HepG2 (cell line): ENCODE results near the gene MAP3K9. TPM values are rescaled to one million over a fixed set of nuclear protein-coding genes. Genes with fewer than 3 reads are reported as not detected.

Experiments
- CTCF ChIP-seq: sonication (generic); formaldehyde crosslinking; IDR thresholded peaks from 2 replicates; pipeline ENCODE4 v1.5.0; 2020; ENCODE audit warnings: mild to moderate bottlenecking, missing genetic modification reagents, moderate library complexity
- ERF ChIP-seq: IDR thresholded peaks from 2 replicates; pipeline ENCODE4 v1.6.1; 2018; ENCODE audit warnings: missing biosample characterization, missing genetic modification reagents
- FOXK2 ChIP-seq: fragments of 450-650 bp; IDR thresholded peaks from 2 replicates; pipeline ENCODE4 v1.6.1; 2016
- HOXA7 ChIP-seq: sonication (generic); formaldehyde crosslinking; IDR thresholded peaks from 2 replicates; pipeline ENCODE4 v1.8.1; 2022; ENCODE audit warnings: mild to moderate bottlenecking, missing genetic modification reagents, moderate library complexity
- KLF11 ChIP-seq: IDR thresholded peaks from 2 replicates; pipeline ENCODE4 v1.6.1; 2016; ENCODE audit warnings: missing compliant biosample characterization
- MTA3 ChIP-seq: sonication (generic); formaldehyde crosslinking; IDR thresholded peaks from 2 replicates; pipeline ENCODE4 v1.4.0; 2020; ENCODE audit warnings: missing genetic modification reagents
- PAWR ChIP-seq: sonication (generic); formaldehyde crosslinking; IDR thresholded peaks from 2 replicates; pipeline ENCODE4 v1.4.0; 2020; ENCODE audit warnings: missing genetic modification reagents, mild to moderate bottlenecking, borderline replicate concordance
- SP2 ChIP-seq: sonication (generic); formaldehyde crosslinking; IDR thresholded peaks from 2 replicates; pipeline ENCODE4 v1.5.1; 2020; ENCODE audit warnings: mild to moderate bottlenecking, missing genetic modification reagents
- TFDP2 ChIP-seq: sonication (generic); formaldehyde crosslinking; IDR thresholded peaks from 2 replicates; pipeline ENCODE4 v1.4.0; 2020; ENCODE audit warnings: missing genetic modification reagents
- TSC22D2 ChIP-seq: sonication (generic); formaldehyde crosslinking; IDR thresholded peaks from 2 replicates; pipeline ENCODE4 v1.5.1; 2020; ENCODE audit warnings: missing genetic modification reagents, mild to moderate bottlenecking, borderline replicate concordance
- UBTF ChIP-seq: sonication (generic); formaldehyde crosslinking; IDR thresholded peaks from 2 replicates; pipeline ENCODE4 v1.4.0; 2020; ENCODE audit warnings: mild to moderate bottlenecking, missing genetic modification reagents
- YY1 ChIP-seq: IDR thresholded peaks from 2 replicates; pipeline ENCODE4 v1.6.1; 2011; ENCODE audit warnings: low read length, low read depth, moderate library complexity, mild to moderate bottlenecking; ENCODE audit not compliant: insufficient read depth, insufficient replicate concordance
- ZNF10 ChIP-seq: sonication (generic); formaldehyde crosslinking; IDR thresholded peaks from 2 replicates; pipeline ENCODE4 v1.4.0; 2020; ENCODE audit warnings: mild to moderate bottlenecking, low read depth, missing genetic modification reagents, borderline replicate concordance
- ZNF101 ChIP-seq: sonication (generic); formaldehyde crosslinking; IDR thresholded peaks from 2 replicates; pipeline ENCODE4 v1.4.0; 2020; ENCODE audit warnings: mild to moderate bottlenecking, low read depth, missing genetic modification reagents, borderline replicate concordance
- ZNF552 ChIP-seq: sonication (generic); formaldehyde crosslinking; IDR thresholded peaks from 2 replicates; pipeline ENCODE4 v1.9.0; 2022; ENCODE audit warnings: missing genetic modification reagents, mild to moderate bottlenecking, borderline replicate concordance
- ZNF780A ChIP-seq: sonication (generic); formaldehyde crosslinking; IDR thresholded peaks from 2 replicates; pipeline ENCODE4 v1.8.0; 2022; ENCODE audit warnings: mild to moderate bottlenecking, missing genetic modification reagents, moderate library complexity
- ZNF790 ChIP-seq: sonication (generic); formaldehyde crosslinking; IDR thresholded peaks from 2 replicates; pipeline ENCODE4 v1.8.0; 2022; ENCODE audit warnings: missing genetic modification reagents, mild to moderate bottlenecking, borderline replicate concordance
- ZSCAN30 ChIP-seq: sonication (generic); formaldehyde crosslinking; IDR thresholded peaks from 2 replicates; pipeline ENCODE4 v1.5.0; 2020; ENCODE audit warnings: mild to moderate bottlenecking, missing genetic modification reagents
- polyA plus RNA-seq, 8 experiments: library from polyadenylated mRNA; depleted of rRNA in 3 of 8; stranded (reverse) in 7 of 8; unstranded in 1 of 8; fragments of >200 nt; fragmentation: Illumina TruSeq in 4 of 8; extraction: Trizol in 4 of 8; gene quantifications; 2 replicates each; pipeline versions ENCODE4 v1.2.1 to v1.2.3, GENCODE V29; 2011 to 2016; ENCODE audit warnings: low read depth in 4 of 8, missing spikeins in 1 of 8, mixed read lengths in 1 of 8; ENCODE audit not compliant: insufficient read depth in 1 of 8
- total RNA-seq, 5 experiments: library from RNA; depleted of rRNA; stranded (reverse); fragments of >200 nt; fragmentation: Illumina TruSeq; extraction: Trizol; gene quantifications; 2 replicates each; pipeline ENCODE4 v1.2.3, GENCODE V29; 2016; ENCODE audit warnings: low read depth in 1 of 5
- TF ChIP-seq, protein P1 (sequence below): sonication (generic); formaldehyde crosslinking; IDR thresholded peaks from 2 replicates; pipeline ENCODE4 v1.4.0; 2020; ENCODE audit warnings: missing genetic modification reagents, mild to moderate bottlenecking, borderline replicate concordance
- TF ChIP-seq, protein P2 (sequence below): IDR thresholded peaks from 2 replicates; pipeline ENCODE4 v1.6.1; 2012; ENCODE audit warnings: inconsistent platforms

The MAP3K9 gene
- total and polyA plus RNA-seq, 2 of the 13 experiments (the other 11 are each of a cell fraction or from before 2014, with no cell fraction given) = 4.3 to 4.5 TPM

DNA sequence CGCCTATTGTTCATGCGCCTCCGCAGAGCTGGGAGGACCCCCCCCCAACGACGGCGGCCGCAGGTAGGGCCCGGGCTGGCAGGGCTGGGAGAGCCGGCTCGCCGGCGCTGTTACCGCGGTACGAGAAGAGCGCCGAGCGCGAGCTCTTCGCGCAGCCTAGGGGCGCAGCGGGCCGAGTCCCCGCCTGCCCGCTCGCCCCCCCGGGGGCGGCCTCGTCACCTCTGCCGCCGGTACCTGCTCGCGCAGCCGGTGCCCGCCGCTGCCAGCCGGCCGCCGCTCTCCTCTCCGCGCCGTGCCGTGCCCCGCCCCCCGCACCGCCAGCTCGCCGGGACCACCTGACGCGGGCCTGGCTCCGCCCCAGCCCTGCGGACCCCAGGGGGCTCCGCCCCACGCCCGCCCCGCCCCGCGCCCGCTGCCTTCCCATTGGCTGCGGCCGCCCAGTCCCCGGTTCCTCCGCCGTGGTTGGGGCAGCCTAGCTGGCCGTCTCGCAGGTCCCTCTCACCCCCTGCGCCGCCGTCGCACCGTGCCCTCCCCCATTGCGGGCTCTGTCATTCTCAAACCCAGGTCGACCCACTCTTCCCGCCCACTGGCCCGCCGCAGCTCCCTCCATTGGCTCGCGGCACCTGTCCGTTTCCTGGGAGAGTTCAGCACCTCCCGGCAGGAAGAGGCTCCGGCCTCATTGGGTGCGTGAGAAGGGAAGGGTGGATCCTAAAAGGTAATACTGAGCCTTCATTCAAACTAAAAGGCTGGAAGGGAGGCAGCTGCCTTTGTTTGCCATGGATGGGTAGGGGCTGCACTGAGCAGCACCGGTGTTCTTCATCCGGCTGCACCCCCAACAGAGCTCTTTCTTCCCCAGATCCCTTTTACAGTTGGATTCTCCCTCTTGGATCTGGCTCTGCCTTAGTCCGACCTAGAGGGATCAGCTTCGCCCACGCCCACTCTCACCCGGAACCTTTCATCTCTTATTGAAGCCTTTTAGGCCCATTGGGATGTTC, at the start of gene MAP3K9 (continued):
- TF ChIP-seq, protein P1, sequence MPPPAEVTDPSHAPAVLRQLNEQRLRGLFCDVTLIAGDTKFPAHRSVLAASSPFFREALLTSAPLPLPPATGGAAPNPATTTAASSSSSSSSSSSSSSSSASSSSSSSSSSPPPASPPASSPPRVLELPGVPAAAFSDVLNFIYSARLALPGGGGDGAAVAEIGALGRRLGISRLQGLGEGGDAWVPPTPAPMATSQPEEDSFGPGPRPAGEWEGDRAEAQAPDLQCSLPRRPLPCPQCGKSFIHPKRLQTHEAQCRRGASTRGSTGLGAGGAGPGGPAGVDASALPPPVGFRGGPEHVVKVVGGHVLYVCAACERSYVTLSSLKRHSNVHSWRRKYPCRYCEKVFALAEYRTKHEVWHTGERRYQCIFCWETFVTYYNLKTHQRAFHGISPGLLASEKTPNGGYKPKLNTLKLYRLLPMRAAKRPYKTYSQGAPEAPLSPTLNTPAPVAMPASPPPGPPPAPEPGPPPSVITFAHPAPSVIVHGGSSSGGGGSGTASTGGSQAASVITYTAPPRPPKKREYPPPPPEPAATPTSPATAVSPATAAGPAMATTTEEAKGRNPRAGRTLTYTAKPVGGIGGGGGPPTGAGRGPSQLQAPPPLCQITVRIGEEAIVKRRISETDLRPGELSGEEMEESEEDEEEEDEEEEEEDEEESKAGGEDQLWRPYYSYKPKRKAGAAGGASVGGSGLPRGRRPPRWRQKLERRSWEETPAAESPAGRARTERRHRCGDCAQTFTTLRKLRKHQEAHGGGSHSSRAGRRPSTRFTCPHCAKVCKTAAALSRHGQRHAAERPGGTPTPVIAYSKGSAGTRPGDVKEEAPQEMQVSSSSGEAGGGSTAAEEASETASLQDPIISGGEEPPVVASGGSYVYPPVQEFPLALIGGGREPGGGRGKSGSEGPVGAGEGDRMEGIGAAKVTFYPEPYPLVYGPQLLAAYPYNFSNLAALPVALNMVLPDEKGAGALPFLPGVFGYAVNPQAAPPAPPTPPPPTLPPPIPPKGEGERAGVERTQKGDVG (CRISPR knock-in tag) = no peak
- TF ChIP-seq ERF (CRISPR knock-in tag) = no peak
- no peak for TF ChIP-seq MTA3 (CRISPR knock-in tag)
- TF ChIP-seq TFDP2 (CRISPR knock-in tag) = peak; percentile 52; the same call in 1 of the 2 replicates
- TF ChIP-seq KLF11 (CRISPR knock-in tag) = peak; percentile 43; the same call in 1 of the 2 replicates
- peak; percentile 93 for TF ChIP-seq SP2 (CRISPR knock-in tag)
- TF ChIP-seq, protein P2, sequence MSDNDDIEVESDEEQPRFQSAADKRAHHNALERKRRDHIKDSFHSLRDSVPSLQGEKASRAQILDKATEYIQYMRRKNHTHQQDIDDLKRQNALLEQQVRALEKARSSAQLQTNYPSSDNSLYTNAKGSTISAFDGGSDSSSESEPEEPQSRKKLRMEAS = peak; percentile 23; the same call in 1 of the 2 replicates
- TF ChIP-seq ZSCAN30 (CRISPR knock-in tag) = no peak
- no peak for TF ChIP-seq PAWR
- no peak for TF ChIP-seq HOXA7 (CRISPR knock-in tag)
- TF ChIP-seq ZNF552 (CRISPR knock-in tag) = no peak
- no peak; the same call in 1 of the 2 replicates for TF ChIP-seq UBTF (CRISPR knock-in tag)
- no peak for TF ChIP-seq YY1
- TF ChIP-seq ZNF10 (CRISPR knock-in tag) = no peak
- no peak for TF ChIP-seq CTCF (CRISPR knock-in tag)
- TF ChIP-seq ZNF780A (CRISPR knock-in tag) = no peak
- no peak; the same call in 1 of the 2 replicates for TF ChIP-seq ZNF790
- TF ChIP-seq ZNF101 (CRISPR knock-in tag) = no peak
- TF ChIP-seq FOXK2 = no peak
- no peak for TF ChIP-seq TSC22D2 (CRISPR knock-in tag)
